H1 (cell line): Measurements from ENCODE around the gene CFAP61. TPM values are rescaled to one million over a fixed set of nuclear protein-coding genes. Genes with fewer than 3 reads are reported as not detected.

Source experiments
- CTCF ChIA-PET: fragments of 300-600 bp; sonication (Branson Sonifier 250); formaldehyde crosslinking; loops from one replicate; lab custom pipeline; 2021; ENCODE audit not compliant: partially characterized antibody; lab: Charles Lee
- POLR2A ChIA-PET: fragments of 300-600 bp; sonication (Branson Sonifier 250); formaldehyde crosslinking; loops from one replicate; lab custom pipeline; 2021; ENCODE audit warnings: inconsistent platforms; ENCODE audit not compliant: partially characterized antibody; lab: Charles Lee
- DNase-seq, 2 experiments: peaks; one replicate each; pipeline versions ENCODE4 v3.0.0 to v3.0.0-alpha.2; 2010 to 2022; ENCODE audit warnings: low spot score in 2 of 2, low read depth in 1 of 2, mixed read lengths in 1 of 2
- FAIRE-seq: peaks from 2 replicates; lab custom pipeline; 2011; peaks lifted over from hg19 to GRCh38; lab: Jason Lieb, UNC
- H2AFZ ChIP-seq: 2 replicates; pipeline ENCODE4 v1.8.1; 2012; ENCODE audit warnings: low read length, inconsistent platforms
- H2AK5ac ChIP-seq: 2 replicates; pipeline ENCODE4 v1.6.1; 2013; ENCODE audit warnings: low read depth, low read length
- H2BK120ac ChIP-seq: replicated peaks from 2 replicates; pipeline ENCODE3; 2013; ENCODE audit warnings: low read depth, low read length, inconsistent platforms
- H2BK12ac ChIP-seq: 2 replicates; pipeline ENCODE4 v1.6.1; 2013; ENCODE audit warnings: low read depth, low read length
- H2BK15ac ChIP-seq: 2 replicates; pipeline ENCODE4 v1.6.1; 2013; ENCODE audit warnings: low read length
- H2BK20ac ChIP-seq: 2 replicates; pipeline ENCODE4 v1.6.1; 2013; ENCODE audit warnings: low read length
- H2BK5ac ChIP-seq: 2 replicates; pipeline ENCODE4 v1.6.1; 2013; ENCODE audit warnings: low read depth, low read length
- H3K14ac ChIP-seq: 2 replicates; pipeline ENCODE4 v1.6.1; 2013; ENCODE audit warnings: inconsistent platforms; ENCODE audit not compliant: insufficient read length
- H3K18ac ChIP-seq: 2 replicates; pipeline ENCODE4 v1.6.1; 2013; ENCODE audit warnings: low read length; ENCODE audit errors: extremely low read depth
- H3K23ac ChIP-seq: 2 replicates; pipeline ENCODE4 v1.6.1; 2013; ENCODE audit warnings: inconsistent platforms; ENCODE audit not compliant: insufficient read length
- H3K23me2 ChIP-seq: 2 replicates; pipeline ENCODE4 v1.6.1; 2013; ENCODE audit warnings: low read depth, low read length
- H3K27ac ChIP-seq: 2 replicates; pipeline ENCODE4 v1.6.1; 2011; ENCODE audit warnings: low read depth, low read length, inconsistent platforms
- H3K27me3 ChIP-seq, 4 experiments: replicated peaks in 1 of 4; 1 replicate in 1 of 4; 2 replicates in 3 of 4; pipeline versions ENCODE4 v1.6.1 to v1.8.1; 2011 to 2013; ENCODE audit warnings: low read length in 3 of 4, mild to moderate bottlenecking in 3 of 4, inconsistent platforms in 2 of 4, mixed read lengths in 2 of 4, moderate library complexity in 1 of 4; ENCODE audit not compliant: control insufficient read depth in 3 of 4, insufficient read depth in 3 of 4; ENCODE audit errors: extremely low read depth in 1 of 4
- H3K36me3 ChIP-seq, 4 experiments: 2 replicates each; pipeline versions ENCODE4 v1.6.1 to v1.8.1; 2011 to 2013; ENCODE audit warnings: mild to moderate bottlenecking in 4 of 4, low read length in 3 of 4, moderate library complexity in 2 of 4, control low read depth in 1 of 4, inconsistent platforms in 1 of 4; ENCODE audit not compliant: insufficient read depth in 4 of 4, control insufficient read depth in 2 of 4
- H3K4ac ChIP-seq: replicated peaks from 2 replicates; pipeline ENCODE3; 2013; ENCODE audit warnings: low read length, low read depth, mixed read lengths, inconsistent platforms; ENCODE audit not compliant: insufficient read length
- H3K4me1 ChIP-seq, 4 experiments: replicated peaks in 1 of 4; 1 replicate in 1 of 4; 2 replicates in 3 of 4; pipeline versions ENCODE4 v1.6.1 to v1.8.1; 2011 to 2013; ENCODE audit warnings: low read length in 3 of 4, inconsistent platforms in 2 of 4, mixed read lengths in 1 of 4; ENCODE audit not compliant: insufficient read depth in 4 of 4, control insufficient read depth in 3 of 4
- H3K4me2 ChIP-seq, 2 experiments: 2 replicates each; pipeline versions ENCODE4 v1.6.1 to v1.8.1; 2011 to 2013; ENCODE audit warnings: low read depth in 2 of 2, low read length in 2 of 2, control low read depth in 1 of 2, inconsistent platforms in 1 of 2, mild to moderate bottlenecking in 1 of 2; ENCODE audit not compliant: insufficient read depth in 1 of 2
- H3K4me3 ChIP-seq, 4 experiments: fragments of 200-600, 300-600 bp in 1 of 4; sonication (generic), shearing (Covaris generic), sonication (Bioruptor Twin) in 1 of 4; 2 replicates each; pipeline versions ENCODE4 v1.5.1 to v1.8.1; 2011 to 2016; ENCODE audit warnings: low read length in 4 of 4, low read depth in 3 of 4, control low read depth in 2 of 4, inconsistent platforms in 2 of 4, mild to moderate bottlenecking in 2 of 4, mixed read lengths in 1 of 4, moderate library complexity in 1 of 4; ENCODE audit not compliant: insufficient read depth in 2 of 4; ENCODE audit errors: extremely low read depth in 1 of 4
- H3K56ac ChIP-seq: replicated peaks from 2 replicates; pipeline ENCODE3; 2013; ENCODE audit warnings: low read depth, mild to moderate bottlenecking, mixed read lengths, low read length, inconsistent platforms; ENCODE audit not compliant: insufficient read length
- H3K79me1 ChIP-seq: 2 replicates; pipeline ENCODE4 v1.6.1; 2013; ENCODE audit warnings: low read depth, low read length, control low read depth
- H3K79me2 ChIP-seq, 2 experiments: 2 replicates each; pipeline versions ENCODE4 v1.6.1 to v1.8.1; 2012 to 2013; ENCODE audit warnings: low read length in 2 of 2, mild to moderate bottlenecking in 2 of 2, inconsistent platforms in 1 of 2; ENCODE audit not compliant: insufficient read depth in 2 of 2, control insufficient read depth in 1 of 2
- H3K9ac ChIP-seq, 4 experiments: replicated peaks in 1 of 4; 1 replicate in 1 of 4; 2 replicates in 3 of 4; pipeline versions ENCODE4 v1.6.1 to v1.8.1; 2011 to 2013; ENCODE audit warnings: low read depth in 3 of 4, low read length in 3 of 4, control low read depth in 2 of 4, mild to moderate bottlenecking in 2 of 4, moderate library complexity in 2 of 4, inconsistent platforms in 1 of 4; ENCODE audit errors: extremely low read depth in 1 of 4
- H3K9me3 ChIP-seq, 2 experiments: 2 replicates each; pipeline versions ENCODE4 v1.6.1 to v1.8.1; 2012 to 2013; ENCODE audit warnings: mild to moderate bottlenecking in 2 of 2, moderate library complexity in 2 of 2, control low read depth in 1 of 2, inconsistent platforms in 1 of 2, low read depth in 1 of 2, low read length in 1 of 2, mixed read lengths in 1 of 2; ENCODE audit not compliant: insufficient read depth in 2 of 2
- H4K20me1 ChIP-seq, 2 experiments: replicated peaks in 1 of 2; 2 replicates each; pipeline versions ENCODE3 to v1.8.1; 2011 to 2013; ENCODE audit warnings: inconsistent platforms in 2 of 2, low read length in 2 of 2, mild to moderate bottlenecking in 1 of 2; ENCODE audit not compliant: insufficient read depth in 2 of 2, control insufficient read depth in 1 of 2
- H4K5ac ChIP-seq: 2 replicates; pipeline ENCODE4 v1.6.1; 2013; ENCODE audit warnings: low read length, low read depth, mixed read lengths, inconsistent platforms; ENCODE audit not compliant: insufficient read length
- H4K8ac ChIP-seq: 2 replicates; pipeline ENCODE4 v1.8.0; 2013; ENCODE audit warnings: mild to moderate bottlenecking, moderate library complexity, low read length, inconsistent platforms; ENCODE audit not compliant: insufficient read depth; ENCODE audit errors: extremely low read depth
- H4K91ac ChIP-seq: replicated peaks from 2 replicates; pipeline ENCODE3; 2013; ENCODE audit warnings: low read length, mixed read lengths, inconsistent platforms; ENCODE audit not compliant: insufficient read length
- BACH1 ChIP-seq: IDR thresholded peaks from 2 replicates; pipeline ENCODE4 v1.6.1; 2012; ENCODE audit warnings: low read length, improper control_type of control experiment
- BRCA1 ChIP-seq: IDR thresholded peaks from 2 replicates; pipeline ENCODE4 v1.6.1; 2012; ENCODE audit warnings: low read depth, low read length, improper control_type of control experiment
- CBX8 ChIP-seq: fragments of 300-800, 300-1000 bp; sonication (generic); IDR thresholded peaks from 2 replicates; pipeline ENCODE4 v1.7.1; 2016; ENCODE audit warnings: low read depth, low read length, borderline replicate concordance
- CEBPB ChIP-seq: IDR thresholded peaks from 2 replicates; pipeline ENCODE4 v1.6.1; 2012; ENCODE audit warnings: low read depth, low read length
- GABPA ChIP-seq: IDR thresholded peaks from 2 replicates; pipeline ENCODE4 v1.6.1; 2011; ENCODE audit warnings: mild to moderate bottlenecking, low read length, moderate library complexity, borderline replicate concordance; ENCODE audit not compliant: insufficient read depth
- MAFK ChIP-seq: IDR thresholded peaks from 2 replicates; pipeline ENCODE4 v1.6.1; 2012; ENCODE audit warnings: low read depth, mild to moderate bottlenecking, improper control_type of control experiment, low read length
- RAD21 ChIP-seq, 2 experiments: IDR thresholded peaks in 1 of 2; conservative IDR thresholded peaks in 1 of 2; 2 replicates each; pipeline ENCODE4 v1.6.1; 2011; ENCODE audit warnings: low read depth in 2 of 2, low read length in 2 of 2, improper control_type of control experiment in 1 of 2, inconsistent platforms in 1 of 2, mild to moderate bottlenecking in 1 of 2, moderate library complexity in 1 of 2
- RBBP5 ChIP-seq: IDR thresholded peaks from 2 replicates; pipeline ENCODE4 v1.7.1; 2012; ENCODE audit warnings: low read depth, mild to moderate bottlenecking, inconsistent platforms, low read length, moderate library complexity, borderline replicate concordance
- WGBS, 2 experiments: shearing (Covaris generic) in 1 of 2; methylation state at CpG; one replicate each; pipeline versions ENCODE4 v1.1.6 to v1.1.7; 2013 to 2015; ENCODE audit warnings: low lambda C conversion rate in 2 of 2, mixed read lengths in 2 of 2, inconsistent platforms in 1 of 2, low coverage in 1 of 2, missing lambda C conversion rate in 1 of 2; ENCODE audit not compliant: insufficient replicate concordance in 2 of 2, insufficient coverage in 1 of 2, insufficient read length in 1 of 2; ENCODE audit errors: extremely low coverage in 1 of 2, missing lambda C conversion rate in 1 of 2; 5-methylcytosine and 5-hydroxymethylcytosine counted together
- polyA plus RNA-seq, 7 experiments: library from polyadenylated mRNA; depleted of rRNA in 3 of 7; stranded (reverse) in 5 of 7; unstranded in 2 of 7; fragments of >200 nt in 5 of 7; fragments of 200-250 nt in 2 of 7; gene quantifications; 1 replicate in 5 of 7; 2 replicates in 1 of 7; 4 replicates in 1 of 7; pipeline versions ENCODE4 v1.2.1 to v1.2.3, GENCODE V29; 2011 to 2013; ENCODE audit warnings: missing spikeins in 2 of 7, mixed read lengths in 2 of 7
- total RNA-seq: library from RNA; stranded (reverse); fragmentation: NEBNext Ultra II Directional; extraction: Animal tissue kit (Norgen Biotek cat#: 25700); gene quantifications from 2 replicates; pipeline ENCODE4 v1.2.1, GENCODE V29; 2021

The CFAP61 gene
- total and polyA plus RNA-seq, 2 of the 8 experiments (the other 6 are each of a cell fraction or from before 2014, with no cell fraction given) = 0.29 to 0.61 TPM

GRCh38 chr20:20369250-20370093, 317.1 kb downstream of the CFAP61 start:
- Histone ChIP-seq H3K9me3 (no peaks in the 10 kb centered on the region), H2BK120ac (no peak overlapping the region), H3K4me2 (peak overlapping the region; percentile 84 to 92), H3K4me3 (peak overlapping the region; percentile 35 to 69 (median 57)), H4K8ac (no peak overlapping the region), H3K79me2 (no peaks in the 10 kb centered on the region), H3K56ac (no peak overlapping the region), H4K91ac (no peak overlapping the region), H3K23me2 (peaks cover 25% of the 10 kb centered on the region; the same call in 1 of the 2 replicates), H4K5ac (no peak overlapping the region), H3K23ac (no peak overlapping the region), H3K36me3 (no peaks in the 10 kb centered on the region), H2BK12ac (0 out of 2 replicates have a peak overlapping the region, but pooled peaks have one; percentile 60), H4K20me1 (peaks cover 0 to 1% of the 10 kb centered on the region in 2 experiments), H3K18ac (peak overlapping the region; percentile 71), H3K27me3 (peaks cover 28 to 85% (median 61%) of the 10 kb centered on the region in 4 experiments), H3K14ac (no peak overlapping the region), H2AFZ (no peak overlapping the region), H2BK15ac (no peak overlapping the region), H3K4me1 (peaks cover 15 to 45% (median 16%) of the 10 kb centered on the region in 4 experiments), H3K9ac (no peak overlapping the region; a peak in 1 of 7 replicates), H3K4ac (no peak overlapping the region), H2BK20ac (no peak overlapping the region), H3K27ac (no peak overlapping the region), H2AK5ac (no peak overlapping the region), H2BK5ac (no peak overlapping the region), H3K79me1 (no peaks in the 10 kb centered on the region)
- ChIA-PET POLR2A (interaction anchor here (0.5 to 1.5 kb wide), 4 partner anchors 16 to 192 kb away, joined by 3 to 5 read pairs (median 4); no protein-coding TSS in a partner anchor), CTCF (interaction anchor here (0.6 to 1.9 kb wide), 9 partner anchors 10 to 224 kb away, joined by 3 to 7 read pairs (median 3); no protein-coding TSS in a partner anchor)
- DNase-seq = peak in 1 of 2 experiments; percentile 78
- 2% methylated on average over 51 of the region's 86 CpGs; no CpG with 5 or more reads in 1 of the 2 experiments for whole genome bisulfite sequencing, 2 experiments
- no peak for FAIRE-seq
- TF ChIP-seq RBBP5 (peak; percentile 78), BRCA1 (no peak), CBX8 (no peak), CEBPB (no peak), BACH1 (no peak), RAD21 (IDR thresholded peaks at IDR 0.05 in 1 of 2, conservative IDR thresholded peaks at IDR 0.05 in 1 of 2; ENCODE audit: low read depth in 2 of 2, low read length in 2 of 2) (no peak; a peak in 2 of 4 replicates), GABPA (no peak), MAFK (no peak)
